ENCODE results near the gene KCNMA1. TPM values are rescaled to one million over a fixed set of nuclear protein-coding genes. Genes with fewer than 3 reads are reported as not detected.

Gene KCNMA1
- total and polyA plus RNA-seq, 2 donors (not counting 1 experiment from before 2014, with no cell fraction given): 0.82 to 3.1 TPM

GRCh38 chr10:76969366-76969948, 668.2 kb downstream of the KCNMA1 start:
- Histone ChIP-seq H2AFZ (ENCODE audit: insufficient read depth, low read depth, low read length, poor library complexity, severe bottlenecking) (no peak overlapping the region), H3K4me1 (ENCODE audit: control insufficient read depth in 2 of 2, insufficient read depth in 2 of 2, low read length in 2 of 2) (no peaks in the 10 kb centered on the region), H3K27ac (ENCODE audit: low read length in 2 of 2) (no peak overlapping the region), H3K4me2 (replicated peaks; ENCODE audit: low read depth, low read length, poor library complexity, severe bottlenecking) (no peak overlapping the region), H3K9ac (ENCODE audit: low read length) (no peak overlapping the region), H3K27me3 (replicated peaks in 1 of 4; ENCODE audit: control extremely low read depth in 1 of 4, control insufficient read depth in 3 of 4, insufficient read depth in 4 of 4, low read length in 3 of 4) (peaks cover 0 to 2% (median 0%) of the 10 kb centered on the region in 4 experiments), H3K36me3 (replicated peaks in 1 of 2; ENCODE audit: control extremely low read depth in 1 of 2, control insufficient read depth in 1 of 2, extremely low read depth in 1 of 2, insufficient read depth in 2 of 2, low read length in 1 of 2) (no peaks in the 10 kb centered on the region), H3K4me3 (ENCODE audit: control extremely low read depth in 1 of 5, extremely low read depth in 1 of 5, insufficient read depth in 1 of 5, low read depth in 2 of 5, low read length in 4 of 5) (no peak overlapping the region), H3K79me2 (ENCODE audit: control insufficient read depth, insufficient read depth, low read length) (no peaks in the 10 kb centered on the region), H3K9me3 (ENCODE audit: control extremely low read depth in 1 of 3, control insufficient read depth in 2 of 3, insufficient read depth in 1 of 3, low read length in 2 of 3) (peaks cover 0 to 6% (median 0%) of the 10 kb centered on the region in 3 donors), H4K20me1 (ENCODE audit: control insufficient read depth, insufficient read depth, low read length, poor library complexity, severe bottlenecking) (no peaks in the 10 kb centered on the region)
- peaks cover 4% of the 10 kb centered on the region for H3K27me3 Mint-ChIP-seq
- no peaks in the 10 kb centered on the region for H3K4me1 Mint-ChIP-seq
- no peak overlapping the region for H3K27ac Mint-ChIP-seq
- ATAC-seq (ENCODE audit: low read depth) (no peak), DNase-seq (no peak)
- ChIA-PET CTCF (interaction anchor here (4.4 kb wide), 1 partner anchor 14 kb away, joined by 25 read pairs; no protein-coding TSS in a partner anchor), POLR2A (no interaction called here)
- WGBS (ENCODE audit: insufficient coverage): 94% methylated on average over 4 of the region's 9 CpGs
- no peak overlapping the region for H3K4me3 Mint-ChIP-seq
- TF ChIP-seq EZH2 (IDR thresholded peaks at IDR 0.05; ENCODE audit: borderline replicate concordance, insufficient read depth, low read depth, low read length, poor library complexity, severe bottlenecking) (no peak), CTCF (IDR thresholded peaks at IDR 0.05) (no peak)
- intact Hi-C loops (cut with micrococcal nuclease): no loop called here
- no peaks in the 10 kb centered on the region for H3K9me3 Mint-ChIP-seq (ENCODE audit: insufficient read depth)

GRCh38 chr10:76968483-76968882, 669.1 kb downstream of the KCNMA1 start:
- Mint-ChIP-seq H3K4me1 (no peaks in the 10 kb centered on the region), H3K4me3 (no peak overlapping the region), H3K9me3 (ENCODE audit: insufficient read depth) (no peaks in the 10 kb centered on the region), H3K27me3 (peaks cover 4% of the 10 kb centered on the region), H3K27ac (no peak overlapping the region)
- H4K20me1 ChIP-seq (ENCODE audit: control insufficient read depth, insufficient read depth, low read length, poor library complexity, severe bottlenecking): no peaks in the 10 kb centered on the region
- H3K4me1 ChIP-seq (ENCODE audit: control insufficient read depth in 2 of 2, insufficient read depth in 2 of 2, low read length in 2 of 2): no peaks in the 10 kb centered on the region
- no peak overlapping the region for H3K27ac ChIP-seq (ENCODE audit: low read length in 2 of 2)
- intact Hi-C loops (cut with micrococcal nuclease): no loop called here
- no peak overlapping the region for H3K9ac ChIP-seq (ENCODE audit: low read length)
- H3K4me2 ChIP-seq (replicated peaks; ENCODE audit: low read depth, low read length, poor library complexity, severe bottlenecking): no peak overlapping the region
- WGBS (ENCODE audit: insufficient coverage): no CpG with 5 or more reads among the region's 2 CpGs
- no peaks in the 10 kb centered on the region for H3K36me3 ChIP-seq (replicated peaks in 1 of 2; ENCODE audit: control extremely low read depth in 1 of 2, control insufficient read depth in 1 of 2, extremely low read depth in 1 of 2, insufficient read depth in 2 of 2, low read length in 1 of 2)
- ATAC-seq (ENCODE audit: low read depth) (no peak), DNase-seq (no peak)
- peaks cover 0 to 6% (median 0%) of the 10 kb centered on the region in 3 donors for H3K9me3 ChIP-seq (ENCODE audit: control extremely low read depth in 1 of 3, control insufficient read depth in 2 of 3, insufficient read depth in 1 of 3, low read length in 2 of 3)
- POLR2A ChIA-PET: no interaction called here
- H3K4me3 ChIP-seq (ENCODE audit: control extremely low read depth in 1 of 5, extremely low read depth in 1 of 5, insufficient read depth in 1 of 5, low read depth in 2 of 5, low read length in 4 of 5): no peak overlapping the region
- H3K79me2 ChIP-seq (ENCODE audit: control insufficient read depth, insufficient read depth, low read length): no peaks in the 10 kb centered on the region
- peaks cover 0 to 2% (median 0%) of the 10 kb centered on the region in 4 experiments for H3K27me3 ChIP-seq (replicated peaks in 1 of 4; ENCODE audit: control extremely low read depth in 1 of 4, control insufficient read depth in 3 of 4, insufficient read depth in 4 of 4, low read length in 3 of 4)
- no peak overlapping the region for H2AFZ ChIP-seq (ENCODE audit: insufficient read depth, low read depth, low read length, poor library complexity, severe bottlenecking)
- no peak for TF ChIP-seq CTCF (IDR thresholded peaks at IDR 0.05)
- TF ChIP-seq EZH2 (IDR thresholded peaks at IDR 0.05; ENCODE audit: borderline replicate concordance, insufficient read depth, low read depth, low read length, poor library complexity, severe bottlenecking): no peak
- CTCF ChIA-PET: no interaction called here

Data from B cell (primary cell).